ENCODE data around the gene AP4S1.

Gene AP4S1

GRCh38 chr14:30996892-30997659, 28.4 kb upstream of the AP4S1 start:
- no peak overlapping the region for H2AFZ ChIP-seq
- TF ChIP-seq, protein P1, sequence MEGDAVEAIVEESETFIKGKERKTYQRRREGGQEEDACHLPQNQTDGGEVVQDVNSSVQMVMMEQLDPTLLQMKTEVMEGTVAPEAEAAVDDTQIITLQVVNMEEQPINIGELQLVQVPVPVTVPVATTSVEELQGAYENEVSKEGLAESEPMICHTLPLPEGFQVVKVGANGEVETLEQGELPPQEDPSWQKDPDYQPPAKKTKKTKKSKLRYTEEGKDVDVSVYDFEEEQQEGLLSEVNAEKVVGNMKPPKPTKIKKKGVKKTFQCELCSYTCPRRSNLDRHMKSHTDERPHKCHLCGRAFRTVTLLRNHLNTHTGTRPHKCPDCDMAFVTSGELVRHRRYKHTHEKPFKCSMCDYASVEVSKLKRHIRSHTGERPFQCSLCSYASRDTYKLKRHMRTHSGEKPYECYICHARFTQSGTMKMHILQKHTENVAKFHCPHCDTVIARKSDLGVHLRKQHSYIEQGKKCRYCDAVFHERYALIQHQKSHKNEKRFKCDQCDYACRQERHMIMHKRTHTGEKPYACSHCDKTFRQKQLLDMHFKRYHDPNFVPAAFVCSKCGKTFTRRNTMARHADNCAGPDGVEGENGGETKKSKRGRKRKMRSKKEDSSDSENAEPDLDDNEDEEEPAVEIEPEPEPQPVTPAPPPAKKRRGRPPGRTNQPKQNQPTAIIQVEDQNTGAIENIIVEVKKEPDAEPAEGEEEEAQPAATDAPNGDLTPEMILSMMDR (IDR thresholded peaks at IDR 0.05), result no peak
- H3K4me2 ChIP-seq (ENCODE audit: low read length), result no peak overlapping the region
- no peak overlapping the region for H3K4me3 ChIP-seq (ENCODE audit: low read depth, low read length)
- no peaks in the 10 kb centered on the region for H3K36me3 ChIP-seq (ENCODE audit: control insufficient read depth, insufficient read depth, low read length)
- H3K9ac ChIP-seq, result no peak overlapping the region
- no peaks in the 10 kb centered on the region for H3K9me3 ChIP-seq (ENCODE audit: control insufficient read depth, low read length)
- no peaks in the 10 kb centered on the region for H3K27me3 ChIP-seq (ENCODE audit: control insufficient read depth, insufficient read depth, low read length)
- H3K79me2 ChIP-seq, result peaks cover 57% of the 10 kb centered on the region
- no peak overlapping the region for H3K27ac ChIP-seq
- peaks cover 5% of the 10 kb centered on the region for H3K4me1 ChIP-seq

GRCh38 chr14:30998100-30998706, 27.2 kb upstream of the AP4S1 start:
- Histone ChIP-seq H3K9ac (no peak overlapping the region), H3K4me1 (peaks cover 5% of the 10 kb centered on the region), H3K36me3 (ENCODE audit: control insufficient read depth, insufficient read depth, low read length) (no peaks in the 10 kb centered on the region), H3K79me2 (peaks cover 54% of the 10 kb centered on the region), H3K4me2 (ENCODE audit: low read length) (no peak overlapping the region), H3K4me3 (ENCODE audit: low read depth, low read length) (no peak overlapping the region), H2AFZ (no peak overlapping the region), H3K27ac (no peak overlapping the region), H3K27me3 (ENCODE audit: control insufficient read depth, insufficient read depth, low read length) (no peaks in the 10 kb centered on the region), H3K9me3 (ENCODE audit: control insufficient read depth, low read length) (no peaks in the 10 kb centered on the region)
- TF ChIP-seq, protein P1 (IDR thresholded peaks at IDR 0.05), result no peak

GRCh38 chr14:30999038-30999773, 26.2 kb upstream of the AP4S1 start:
- no peak overlapping the region for H3K4me3 ChIP-seq (ENCODE audit: low read depth, low read length)
- H3K27me3 ChIP-seq (ENCODE audit: control insufficient read depth, insufficient read depth, low read length), result no peaks in the 10 kb centered on the region
- peaks cover 49% of the 10 kb centered on the region for H3K79me2 ChIP-seq
- no peaks in the 10 kb centered on the region for H3K36me3 ChIP-seq (ENCODE audit: control insufficient read depth, insufficient read depth, low read length)
- H3K9ac ChIP-seq, result no peak overlapping the region
- H3K4me1 ChIP-seq, result peaks cover 5% of the 10 kb centered on the region
- no peaks in the 10 kb centered on the region for H3K9me3 ChIP-seq (ENCODE audit: control insufficient read depth, low read length)
- TF ChIP-seq, protein P1 (IDR thresholded peaks at IDR 0.05), result no peak
- H3K27ac ChIP-seq, result no peak overlapping the region
- no peak overlapping the region for H3K4me2 ChIP-seq (ENCODE audit: low read length)
- no peak overlapping the region for H2AFZ ChIP-seq

DNA sequence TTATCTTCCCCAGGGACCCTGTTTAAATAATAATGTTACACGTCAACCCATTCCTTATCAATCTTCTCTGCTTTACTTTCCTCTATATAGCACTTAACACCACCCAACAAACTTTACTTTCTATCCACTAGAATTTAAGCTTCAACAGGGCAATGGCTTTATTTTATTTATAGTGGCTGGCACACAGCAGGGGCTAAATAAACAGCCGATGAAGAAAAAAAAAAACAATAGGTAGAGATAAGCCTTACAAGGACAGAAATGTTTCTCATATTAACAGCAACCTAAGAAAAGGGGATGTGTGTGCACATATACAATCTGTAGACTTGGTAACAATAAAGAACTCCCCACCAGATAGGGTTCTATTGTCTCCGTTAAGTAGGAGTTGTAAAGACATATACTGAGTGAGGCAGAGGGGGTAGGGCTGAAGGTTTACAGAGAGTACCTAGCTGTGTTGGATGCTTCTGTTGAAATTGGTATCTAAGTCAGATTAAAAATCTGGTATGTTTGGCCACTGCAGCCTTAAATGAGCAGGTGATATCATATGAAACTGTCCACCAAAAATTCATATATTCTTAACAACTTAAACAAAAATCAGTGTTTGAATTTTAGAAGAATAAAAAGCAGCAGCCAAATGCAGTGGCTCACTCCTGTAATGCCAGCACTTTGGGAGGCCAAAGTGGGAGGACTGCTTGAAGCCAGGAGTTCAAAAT, 24.7 kb upstream of the AP4S1 start:
- H3K4me3 ChIP-seq (ENCODE audit: low read depth, low read length), result no peak overlapping the region
- no peak overlapping the region for H2AFZ ChIP-seq
- no peaks in the 10 kb centered on the region for H3K27me3 ChIP-seq (ENCODE audit: control insufficient read depth, insufficient read depth, low read length)
- H3K79me2 ChIP-seq, result peaks cover 52% of the 10 kb centered on the region
- no peaks in the 10 kb centered on the region for H3K9me3 ChIP-seq (ENCODE audit: control insufficient read depth, low read length)
- H3K4me1 ChIP-seq, result no peaks in the 10 kb centered on the region
- H3K4me2 ChIP-seq (ENCODE audit: low read length), result no peak overlapping the region
- no peaks in the 10 kb centered on the region for H3K36me3 ChIP-seq (ENCODE audit: control insufficient read depth, insufficient read depth, low read length)
- TF ChIP-seq, protein P1 (IDR thresholded peaks at IDR 0.05), result no peak
- no peak overlapping the region for H3K27ac ChIP-seq
- H3K9ac ChIP-seq, result no peak overlapping the region
